H1 (cell line): Measurements from ENCODE around the gene RNF224. TPM values are rescaled to one million over a fixed set of nuclear protein-coding genes. Genes with fewer than 3 reads are reported as not detected.

Experiments
- CBX8 ChIP-seq: fragments of 300-800, 300-1000 bp; sonication (generic); IDR thresholded peaks from 2 replicates; pipeline ENCODE4 v1.7.1; 2016; ENCODE audit warnings: low read depth, low read length, borderline replicate concordance
- SIRT6 ChIP-seq: IDR thresholded peaks from one replicate; pipeline ENCODE4 v1.7.1; 2012; ENCODE audit warnings: low read length, inconsistent platforms
- SIX5 ChIP-seq: IDR thresholded peaks from 2 replicates; pipeline ENCODE4 v1.6.1; 2011; ENCODE audit warnings: mild to moderate bottlenecking, low read depth, low read length
- SP4 ChIP-seq: IDR thresholded peaks from 2 replicates; pipeline ENCODE4 v1.6.1; 2012; ENCODE audit warnings: low read length, inconsistent platforms
- TEAD4 ChIP-seq: IDR thresholded peaks from 2 replicates; pipeline ENCODE4 v1.6.1; 2012; ENCODE audit warnings: low read depth, low read length, inconsistent platforms, mixed read lengths
- YY1 ChIP-seq: IDR thresholded peaks from 2 replicates; pipeline ENCODE4 v1.6.1; 2011; ENCODE audit warnings: low read depth, mild to moderate bottlenecking, low read length
- polyA plus RNA-seq, 7 experiments: library from polyadenylated mRNA; depleted of rRNA in 3 of 7; stranded (reverse) in 5 of 7; unstranded in 2 of 7; fragments of >200 nt in 5 of 7; fragments of 200-250 nt in 2 of 7; gene quantifications; 1 replicate in 5 of 7; 2 replicates in 1 of 7; 4 replicates in 1 of 7; pipeline versions ENCODE4 v1.2.1 to v1.2.3, GENCODE V29; 2011 to 2013; ENCODE audit warnings: missing spikeins in 2 of 7, mixed read lengths in 2 of 7
- total RNA-seq: library from RNA; stranded (reverse); fragmentation: NEBNext Ultra II Directional; extraction: Animal tissue kit (Norgen Biotek cat#: 25700); gene quantifications from 2 replicates; pipeline ENCODE4 v1.2.1, GENCODE V29; 2021
- TF ChIP-seq, protein P1 (sequence below), 3 experiments: IDR thresholded peaks; 1 replicate in 2 of 3; 2 replicates in 1 of 3; pipeline versions ENCODE4 v1.5.1 to v1.6.1; 2011; ENCODE audit warnings: low read length in 3 of 3, mild to moderate bottlenecking in 3 of 3, inconsistent platforms in 2 of 3, low read depth in 1 of 3, moderate library complexity in 1 of 3; ENCODE audit not compliant: insufficient read depth in 1 of 3; ENCODE audit errors: control extremely low read depth in 1 of 3

RNF224 gene
- total and polyA plus RNA-seq, 2 of the 8 experiments (the other 6 are each of a cell fraction or from before 2014, with no cell fraction given): 0.24 TPM; not detected in 1

- TF ChIP-seq, protein P1, sequence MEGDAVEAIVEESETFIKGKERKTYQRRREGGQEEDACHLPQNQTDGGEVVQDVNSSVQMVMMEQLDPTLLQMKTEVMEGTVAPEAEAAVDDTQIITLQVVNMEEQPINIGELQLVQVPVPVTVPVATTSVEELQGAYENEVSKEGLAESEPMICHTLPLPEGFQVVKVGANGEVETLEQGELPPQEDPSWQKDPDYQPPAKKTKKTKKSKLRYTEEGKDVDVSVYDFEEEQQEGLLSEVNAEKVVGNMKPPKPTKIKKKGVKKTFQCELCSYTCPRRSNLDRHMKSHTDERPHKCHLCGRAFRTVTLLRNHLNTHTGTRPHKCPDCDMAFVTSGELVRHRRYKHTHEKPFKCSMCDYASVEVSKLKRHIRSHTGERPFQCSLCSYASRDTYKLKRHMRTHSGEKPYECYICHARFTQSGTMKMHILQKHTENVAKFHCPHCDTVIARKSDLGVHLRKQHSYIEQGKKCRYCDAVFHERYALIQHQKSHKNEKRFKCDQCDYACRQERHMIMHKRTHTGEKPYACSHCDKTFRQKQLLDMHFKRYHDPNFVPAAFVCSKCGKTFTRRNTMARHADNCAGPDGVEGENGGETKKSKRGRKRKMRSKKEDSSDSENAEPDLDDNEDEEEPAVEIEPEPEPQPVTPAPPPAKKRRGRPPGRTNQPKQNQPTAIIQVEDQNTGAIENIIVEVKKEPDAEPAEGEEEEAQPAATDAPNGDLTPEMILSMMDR (IDR thresholded peaks at IDR 0.05; ENCODE audit: control extremely low read depth in 1 of 3, insufficient read depth in 1 of 3, low read depth in 1 of 3, low read length in 3 of 3): no peak
- TF ChIP-seq YY1 (no peak), CBX8 (no peak), SP4 (no peak), SIRT6 (no peak), TEAD4 (no peak), SIX5 (no peak)
Observed at GRCh38 chr9:137183980-137184595, 43.2 kb upstream of the RNF224 start (continued).
